Stimulated activated CD4-positive, alpha-beta T cell treated with anti-CD3 and anti-CD28 coated beads, TNF-alpha, amount 100 ng/mL, for 24 hours (primary cell): ENCODE results near the gene XK.
"Not testable (repeated sequence)": the region's sequence is repeated elsewhere in the genome, so short reads cannot be mapped to it uniquely, and the experiment has no call there.

ENCODE experiments used
- DNase-seq, 3 experiments: peaks; one replicate each; pipeline ENCODE4 v3.0.0-alpha.2; 2020; ENCODE audit warnings: low read depth in 3 of 3

XK gene

DNA sequence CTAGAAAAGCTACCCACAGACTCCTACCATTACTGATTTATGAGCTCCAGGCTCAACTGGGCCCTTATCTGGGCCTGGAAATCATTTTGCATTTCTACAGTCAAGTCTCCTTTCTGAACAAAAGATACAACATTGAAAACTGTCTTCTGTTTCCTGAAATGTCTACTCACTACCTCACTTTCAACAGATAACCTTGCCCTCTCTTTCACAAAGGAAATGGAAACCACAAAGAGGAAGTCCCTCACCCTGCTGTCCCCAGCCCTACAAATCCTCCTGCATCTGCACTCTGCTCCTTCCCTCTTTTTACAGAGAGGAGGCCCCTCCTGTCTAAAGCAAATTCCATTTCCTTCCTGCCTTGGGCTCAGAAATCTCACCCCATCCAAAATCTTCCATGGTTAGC, 69.4 kb downstream of the XK start:
- DNase-seq = no peak

DNA sequence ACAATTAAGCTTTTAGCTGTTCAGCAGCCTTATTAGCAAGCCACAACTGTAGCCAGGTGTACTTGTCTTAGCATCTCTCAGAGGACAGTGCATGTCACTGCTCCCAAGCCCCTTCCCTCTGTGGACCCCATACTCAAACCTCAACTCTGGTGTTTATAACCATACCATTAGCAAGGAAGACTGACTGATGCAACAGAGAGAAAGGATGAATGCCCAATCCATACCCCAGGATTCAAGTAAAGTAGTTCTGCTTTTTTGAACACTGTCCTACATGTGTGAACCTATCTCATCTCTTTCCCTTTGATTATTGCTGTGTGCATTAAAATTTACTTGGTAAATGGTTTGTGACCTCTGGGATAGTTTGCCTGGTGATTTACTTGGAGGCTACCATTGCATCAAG, 71.5 kb downstream of the XK start:
- DNase-seq = no peak

DNA sequence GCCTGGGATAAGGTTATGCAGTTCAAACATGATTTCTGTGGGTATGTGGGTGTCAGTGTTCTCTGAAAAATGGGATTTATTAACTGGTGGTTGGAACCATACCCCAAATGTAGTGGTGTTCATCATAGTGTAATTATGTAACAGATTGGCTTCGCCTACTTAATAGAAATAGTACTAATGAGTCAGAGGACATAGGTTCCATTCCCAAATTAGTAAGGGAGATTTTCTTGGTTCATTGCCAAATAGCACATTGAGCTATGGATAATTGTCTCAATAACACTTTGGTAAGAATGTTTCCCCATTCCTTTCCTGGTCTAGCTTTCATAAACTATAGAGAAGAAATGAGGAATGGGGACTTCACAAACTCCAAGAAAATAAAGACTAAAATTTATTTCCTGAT, 73.8 kb downstream of the XK start:
- no peak for DNase-seq

DNA sequence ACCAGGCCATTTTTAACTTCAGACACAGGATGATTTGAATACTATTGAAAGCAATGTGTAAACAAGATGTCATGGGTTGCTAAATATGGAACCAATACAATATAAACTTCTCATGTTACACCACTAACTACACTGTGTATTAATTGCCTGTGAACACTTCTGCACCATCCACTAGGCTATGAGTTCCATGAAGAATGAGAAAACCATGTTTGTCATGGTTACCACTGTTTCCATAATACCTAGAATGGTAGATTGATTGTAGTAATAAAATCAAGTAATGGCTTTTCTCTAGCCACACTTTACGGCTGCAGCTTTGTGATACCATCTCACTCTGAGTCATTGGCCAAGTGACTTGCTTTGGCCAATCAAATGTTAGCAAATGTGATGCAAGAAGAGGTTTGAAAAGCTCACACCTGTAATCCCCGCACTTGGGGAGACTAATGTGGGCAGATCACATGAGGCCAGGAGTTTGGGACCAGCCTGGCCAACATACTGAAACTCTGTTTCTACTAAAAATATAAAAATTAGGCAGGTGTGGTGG, 74.4 kb downstream of the XK start:
- no peak for DNase-seq

DNA sequence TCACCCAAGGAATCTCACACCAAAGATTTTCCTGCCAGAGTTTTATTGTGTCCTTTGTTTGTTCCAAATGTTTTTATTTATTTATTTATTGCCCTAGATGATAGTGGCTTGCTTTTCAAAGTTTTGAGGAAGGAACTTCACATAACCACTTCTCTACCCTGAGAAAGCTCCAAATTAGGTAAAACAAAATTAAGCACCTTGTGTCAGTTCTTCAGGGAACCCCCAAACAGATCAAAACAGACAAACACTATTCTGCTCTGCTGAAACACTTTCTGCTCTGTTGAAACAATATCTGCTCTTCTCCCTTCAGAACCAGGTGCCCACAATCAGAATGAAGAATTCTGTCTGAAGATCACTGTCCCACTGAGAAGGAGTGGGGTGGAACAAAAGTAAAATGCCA, 77.8 kb downstream of the XK start:
- no peak for DNase-seq

DNA sequence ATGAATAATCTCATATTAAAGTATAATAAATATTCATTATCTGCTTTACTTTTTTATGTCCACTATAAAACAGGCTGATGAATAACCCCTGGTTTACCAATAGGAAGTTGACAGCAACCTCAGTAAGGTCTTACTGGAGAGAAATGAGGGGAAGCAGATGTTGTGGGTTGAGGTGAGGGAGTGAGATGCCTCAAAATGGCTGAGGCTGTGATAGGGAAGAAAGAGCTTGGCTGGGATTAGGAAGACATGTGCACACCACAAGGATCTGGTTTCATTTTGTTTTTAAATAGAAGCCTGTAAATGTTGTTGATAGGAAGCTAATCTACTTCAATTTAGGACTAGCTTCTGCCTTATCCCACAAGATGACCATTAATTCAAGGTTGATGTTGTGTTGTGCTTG, 79.9 kb downstream of the XK start:
- no peak for DNase-seq

DNA sequence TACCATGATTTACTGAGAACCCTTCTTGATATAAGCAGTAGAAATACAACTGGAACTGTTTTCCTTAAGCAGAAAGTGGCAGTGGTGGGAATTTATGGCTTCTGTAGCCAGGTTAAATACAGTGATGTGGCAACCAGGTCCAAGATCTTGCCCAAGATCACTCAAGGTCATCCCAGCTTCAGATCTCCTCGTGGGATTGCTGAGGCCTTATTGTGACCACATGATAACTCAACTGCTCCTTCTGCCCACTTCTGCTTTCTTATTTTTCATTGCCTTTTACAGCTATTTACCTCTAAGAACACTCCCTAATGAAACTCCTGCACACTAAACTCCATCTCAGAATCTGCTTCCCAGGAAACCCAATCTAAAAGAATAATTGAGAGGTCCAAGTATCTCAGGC, 81.8 kb downstream of the XK start:
- DNase-seq = no peak

DNA sequence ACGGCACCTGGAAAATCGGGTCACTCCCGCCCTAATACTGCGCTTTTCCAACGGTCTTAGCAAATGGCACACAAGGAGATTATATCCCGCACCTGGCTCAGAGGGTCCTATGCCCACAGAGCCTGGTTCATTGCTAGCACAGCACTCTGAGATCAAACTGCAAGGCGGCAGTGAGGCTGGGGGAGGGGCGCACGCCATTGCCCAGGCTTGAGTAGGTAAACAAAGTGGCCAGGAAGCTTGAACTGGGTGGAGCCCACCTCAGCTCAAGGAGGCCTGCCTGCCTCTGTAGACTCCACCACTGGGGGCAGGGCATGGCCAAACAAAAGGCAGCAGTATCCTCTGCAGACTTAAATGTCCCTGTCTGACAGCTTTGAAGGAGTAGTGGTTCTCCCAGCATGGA, 83.3 kb downstream of the XK start:
- not testable (repeated sequence) for DNase-seq

DNA sequence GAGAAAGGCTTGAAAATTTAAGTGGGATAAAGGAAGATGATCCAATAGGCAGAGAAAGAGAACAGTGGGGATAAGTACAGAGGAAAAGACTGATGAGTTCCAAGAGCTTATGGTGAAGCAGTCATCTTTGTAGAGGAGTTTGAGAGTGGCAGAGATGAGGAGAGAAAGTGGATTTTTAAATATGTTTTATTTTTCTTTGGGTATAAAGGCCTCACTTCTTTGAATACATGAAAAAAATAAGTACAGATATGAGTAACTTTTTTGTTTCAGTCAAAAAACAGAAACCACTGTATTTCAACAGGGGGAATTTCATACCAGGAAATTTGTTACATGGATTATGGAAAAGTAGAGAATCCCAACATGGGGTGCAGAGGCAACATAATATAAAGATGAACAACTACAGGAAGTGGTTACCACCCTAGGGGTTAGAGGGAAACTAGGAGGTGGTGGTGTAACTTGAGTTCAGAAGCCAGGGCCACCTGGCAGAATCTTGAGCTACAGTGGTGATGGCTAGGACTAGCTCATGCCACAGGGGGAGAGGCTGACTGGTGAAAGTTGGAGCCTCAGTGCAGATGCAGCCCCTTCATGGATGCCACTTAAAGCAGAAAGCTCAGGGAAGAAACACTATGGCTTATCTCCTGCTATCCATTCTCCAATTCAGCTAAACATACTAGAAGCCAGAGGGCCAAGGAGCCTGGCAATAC, 90.8 kb downstream of the XK start:
- DNase-seq = no peak

DNA sequence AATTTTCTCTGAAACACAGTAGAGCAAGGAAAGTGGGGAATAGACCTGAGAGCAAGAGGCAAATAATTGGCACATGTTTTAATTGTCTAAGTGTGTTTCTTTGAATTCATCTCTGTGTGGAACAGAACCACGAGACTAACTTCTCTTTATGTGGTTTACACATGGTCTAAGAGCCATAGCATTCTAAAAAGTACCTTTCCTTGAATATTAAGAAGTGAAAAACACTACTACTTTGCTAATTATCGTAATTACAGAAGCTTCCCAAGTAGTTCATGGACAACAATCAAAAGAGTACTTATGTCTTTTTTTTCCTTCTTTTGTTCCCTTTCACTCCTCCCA, 91.4 kb downstream of the XK start:
- DNase-seq = no peak

DNA sequence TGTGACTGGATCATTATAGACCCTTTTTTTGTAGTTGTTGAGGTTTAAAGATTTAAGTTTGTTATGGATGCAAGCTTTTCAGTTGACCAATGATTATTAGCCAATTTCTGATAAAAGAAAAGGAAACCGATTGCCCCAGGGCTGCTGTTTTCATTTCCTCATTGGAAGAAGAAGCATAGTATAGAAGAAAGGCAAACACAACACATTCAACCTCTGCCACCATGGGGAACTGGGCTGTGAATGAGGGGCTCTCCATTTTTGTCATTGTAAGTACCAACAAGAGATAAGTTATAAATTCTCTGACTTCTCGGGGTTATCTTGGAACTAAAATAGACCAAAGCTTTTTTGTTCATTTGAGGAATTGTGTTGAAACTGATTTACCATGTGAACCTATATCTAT, 94.3 kb downstream of the XK start, which contains the start of gene CYBB:
TSS of gene CYBB (plus strand) at position 203 of the 400 bp plus-strand sequence. CDS start at position 222, 19 bp downstream.
- DNase-seq = no peak

DNA sequence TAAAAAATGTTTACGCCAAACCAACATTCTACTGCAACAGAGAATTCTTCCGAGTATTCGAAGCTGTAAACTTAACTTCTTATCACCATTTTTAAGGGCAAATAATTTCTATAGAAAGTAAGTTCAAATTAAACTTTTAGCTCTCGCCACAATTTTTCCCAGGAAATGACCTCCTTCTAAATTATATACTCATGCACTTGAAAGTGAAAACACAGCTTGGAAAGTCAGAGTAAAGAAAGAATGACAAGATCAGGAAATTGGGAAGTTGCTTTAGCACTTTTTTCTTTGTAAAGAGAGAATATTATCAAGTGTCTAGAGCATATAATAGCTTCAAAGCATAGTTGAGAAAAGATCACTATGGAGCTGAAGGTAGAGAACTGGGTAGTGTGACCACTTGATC, 95.5 kb downstream of the XK start:
- no peak for DNase-seq
